Measurements from ENCODE around the gene TMEM234.

The TMEM234 gene

GRCh38 chr1:32199043-32199716 lies 23.0 kb downstream of the TMEM234 start:
- no peak for DNase-seq

GRCh38 chr1:32198237-32199042 lies 23.7 kb downstream of the TMEM234 start:
- DNase-seq: no peak

GRCh38 chr1:32197837-32198236 lies 24.3 kb downstream of the TMEM234 start:
- no peak for DNase-seq

GRCh38 chr1:32197074-32197473 lies 25.1 kb downstream of the TMEM234 start:
- DNase-seq: no peak

GRCh38 chr1:32195972-32196823 lies 26.0 kb downstream of the TMEM234 start:
- no peak for DNase-seq

- no peak for DNase-seq
Observed at GRCh38 chr1:32195531-32195930, 26.6 kb downstream of the TMEM234 start.

- DNase-seq: no peak
Observed at GRCh38 chr1:32194984-32195383, 27.2 kb downstream of the TMEM234 start.

GRCh38 chr1:32192220-32192948 lies 29.8 kb downstream of the TMEM234 start:
- no peak for DNase-seq

- DNase-seq: no peak
Observed at GRCh38 chr1:32187850-32188249, 34.3 kb downstream of the TMEM234 start.

- DNase-seq: no peak
Observed at GRCh38 chr1:32186491-32186890, 35.7 kb downstream of the TMEM234 start.

GRCh38 chr1:32186077-32186476 lies 36.1 kb downstream of the TMEM234 start:
- DNase-seq: no peak

GRCh38 chr1:32184650-32185049 lies 37.5 kb downstream of the TMEM234 start:
- DNase-seq: no peak

- DNase-seq: no peak
Observed at GRCh38 chr1:32182060-32182459, 40.1 kb downstream of the TMEM234 start.

- DNase-seq: no peak
Observed at GRCh38 chr1:32181563-32181962, 40.6 kb downstream of the TMEM234 start.

- no peak for DNase-seq
Observed at GRCh38 chr1:32181065-32181464, 41.1 kb downstream of the TMEM234 start.

- DNase-seq: peak; percentile 30 to 46
Observed at GRCh38 chr1:32180186-32181060, 41.7 kb downstream of the TMEM234 start.

- DNase-seq: peak; percentile 93 to 97
Observed at GRCh38 chr1:32179443-32180185, 42.5 kb downstream of the TMEM234 start, which contains the start of gene TXLNA. Gene TXLNA (plus strand): TSS chr1:32179675. CDS start chr1:32180346, 671 bp downstream.

- peak in 1 of 2 experiments; percentile 64 for DNase-seq
Observed at GRCh38 chr1:32179193-32179442, 43.0 kb downstream of the TMEM234 start.

- peak in 1 of 2 experiments; percentile 54 for DNase-seq
Observed at GRCh38 chr1:32178380-32179192, 43.6 kb downstream of the TMEM234 start.

GRCh38 chr1:32172621-32173245 lies 49.4 kb downstream of the TMEM234 start:
- DNase-seq: no peak

All from NCI-H2081 (cell line).